HG02642 (cell line): ENCODE results near the gene RASD2.

ENCODE experiments used
- ATAC-seq: cut with Tn5 transposase; IDR thresholded peaks from one replicate; pipeline ENCODE4 v1.9.1; 2021; ENCODE audit warnings: mild to moderate bottlenecking; ENCODE audit not compliant: unreplicated experiment, poor library complexity

Gene RASD2

DNA sequence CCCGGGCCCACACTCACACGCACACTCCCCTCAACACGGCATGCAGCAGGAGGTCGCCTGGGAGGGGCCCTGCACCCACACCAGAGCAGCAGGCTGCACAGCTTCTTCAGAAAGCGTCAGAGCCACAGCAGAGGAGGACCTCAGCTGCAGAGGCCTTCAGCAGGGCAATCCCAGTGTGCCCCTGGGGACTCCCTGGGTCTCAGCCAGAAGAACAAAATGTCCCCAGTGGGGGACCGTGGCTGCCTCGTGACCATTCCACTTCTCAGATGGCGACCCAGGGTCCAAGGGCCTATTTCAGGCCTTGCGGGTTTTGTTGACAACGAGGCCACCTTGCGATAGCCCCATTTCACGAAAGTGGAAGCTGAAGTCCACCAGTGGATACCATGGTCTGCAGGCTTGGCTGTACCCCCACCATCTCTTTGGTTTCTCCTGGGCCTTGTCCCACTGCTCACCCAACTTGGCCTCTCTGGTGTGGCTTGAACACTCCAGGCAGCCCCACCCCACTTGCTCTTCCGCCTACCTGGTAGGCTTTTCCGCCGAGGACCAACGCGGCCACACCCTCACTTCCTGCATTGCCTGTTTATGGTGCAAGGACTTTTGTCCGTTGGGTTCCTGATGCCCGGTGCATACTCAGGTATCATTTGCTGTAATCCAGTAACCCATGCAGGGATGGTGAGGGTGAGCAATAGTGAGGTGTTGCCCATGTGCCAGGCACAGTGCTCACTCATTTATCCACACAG lies 38.4 kb downstream of the RASD2 start:
- ATAC-seq: no peak

DNA sequence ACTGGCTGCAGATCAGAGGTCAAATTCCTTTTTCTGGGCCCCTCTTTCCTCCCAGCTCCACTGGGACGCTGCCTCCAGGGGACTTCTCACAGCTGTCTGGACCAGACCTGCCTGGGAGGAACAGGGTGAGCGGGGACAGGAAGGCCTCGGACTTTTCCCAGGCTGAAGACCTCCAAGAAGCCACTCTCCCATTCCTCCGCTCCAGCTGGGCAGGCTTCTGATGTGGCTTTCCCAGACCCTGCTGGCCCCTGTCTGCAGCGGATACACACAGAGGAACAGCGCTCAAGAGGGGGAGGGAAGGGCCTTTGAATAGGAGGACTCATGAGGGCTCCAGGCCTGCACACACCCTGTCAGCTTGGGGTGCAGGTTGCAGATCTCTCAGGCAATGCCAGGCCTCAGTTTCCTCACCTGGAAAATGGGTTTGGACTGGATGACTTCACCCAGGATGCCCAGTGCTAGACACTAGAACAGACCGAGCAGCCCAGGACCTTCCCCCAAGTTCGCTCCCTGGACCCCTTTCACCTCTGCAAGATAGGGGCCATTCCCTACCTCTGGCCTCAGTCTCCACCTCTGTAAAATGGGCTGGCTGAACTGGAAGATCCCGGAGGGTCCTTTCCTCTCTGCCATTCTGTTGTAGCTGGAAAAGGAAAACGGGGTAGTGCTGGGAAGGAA lies 39.9 kb downstream of the RASD2 start:
- no peak for ATAC-seq

- ATAC-seq: no peak
Measured at GRCh38 chr22:35581023-35581413, 40.4 kb downstream of the RASD2 start.

DNA sequence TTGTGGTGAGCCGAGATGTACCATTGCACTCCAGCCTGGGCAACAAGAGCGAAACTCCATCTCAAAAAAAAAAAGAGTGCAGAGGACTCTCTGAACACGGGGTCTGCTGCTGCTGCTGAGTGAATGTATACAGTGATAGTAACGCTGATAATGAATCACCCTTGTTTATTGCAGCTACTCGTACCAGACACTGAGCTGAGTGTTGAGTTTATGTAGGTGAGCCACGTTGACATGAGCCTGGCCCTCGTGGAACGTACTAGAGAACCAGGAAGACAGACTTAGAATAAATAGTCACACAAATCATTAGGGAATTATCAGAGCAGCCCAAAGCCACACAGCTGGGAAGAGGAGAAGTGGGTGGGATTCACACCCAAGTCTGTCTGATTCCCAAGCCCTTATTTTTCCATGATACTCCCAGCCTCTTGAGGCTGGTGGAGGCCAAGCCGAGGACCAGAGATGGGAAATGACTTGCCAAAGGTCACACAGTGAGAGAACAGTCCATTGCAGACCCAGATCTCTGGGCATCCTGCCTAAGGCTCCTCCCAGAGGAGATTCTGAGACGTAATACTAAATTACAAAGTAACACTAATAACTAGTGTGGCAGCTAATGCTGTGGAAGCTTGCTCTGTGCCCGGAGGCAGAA lies 41.7 kb downstream of the RASD2 start:
- no peak for ATAC-seq

- no peak for ATAC-seq
Measured at GRCh38 chr22:35582861-35583670, 42.4 kb downstream of the RASD2 start.

GRCh38 chr22:35586771-35587170 lies 46.1 kb downstream of the RASD2 start:
- no peak for ATAC-seq

GRCh38 chr22:35587447-35587870 lies 46.8 kb downstream of the RASD2 start:
- no peak for ATAC-seq

DNA sequence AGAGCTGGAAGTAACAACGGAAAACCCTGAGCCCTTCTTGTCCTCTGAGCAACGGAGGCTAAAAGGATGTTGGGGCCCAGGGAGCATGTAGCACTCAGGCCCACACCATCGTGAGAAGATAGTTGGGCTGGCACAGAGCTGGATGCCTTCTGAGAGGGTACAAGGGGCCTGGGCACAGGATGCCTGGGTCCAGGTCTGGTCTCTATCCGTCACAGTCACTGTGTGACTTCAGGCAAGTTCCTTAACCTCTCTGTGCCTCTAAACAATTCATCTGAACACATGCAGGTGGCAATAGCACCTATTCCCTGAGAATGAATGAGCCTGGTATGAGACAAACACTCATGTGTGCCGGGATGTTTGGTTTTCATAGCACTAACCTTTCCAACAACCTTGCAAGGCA lies 47.3 kb downstream of the RASD2 start:
- ATAC-seq: no peak

GRCh38 chr22:35589071-35589755 lies 48.6 kb downstream of the RASD2 start:
- no peak for ATAC-seq

- no peak for ATAC-seq
Measured at GRCh38 chr22:35589756-35590093, 49.1 kb downstream of the RASD2 start.

- ATAC-seq: no peak
Measured at GRCh38 chr22:35590634-35591295, 50.1 kb downstream of the RASD2 start.

DNA sequence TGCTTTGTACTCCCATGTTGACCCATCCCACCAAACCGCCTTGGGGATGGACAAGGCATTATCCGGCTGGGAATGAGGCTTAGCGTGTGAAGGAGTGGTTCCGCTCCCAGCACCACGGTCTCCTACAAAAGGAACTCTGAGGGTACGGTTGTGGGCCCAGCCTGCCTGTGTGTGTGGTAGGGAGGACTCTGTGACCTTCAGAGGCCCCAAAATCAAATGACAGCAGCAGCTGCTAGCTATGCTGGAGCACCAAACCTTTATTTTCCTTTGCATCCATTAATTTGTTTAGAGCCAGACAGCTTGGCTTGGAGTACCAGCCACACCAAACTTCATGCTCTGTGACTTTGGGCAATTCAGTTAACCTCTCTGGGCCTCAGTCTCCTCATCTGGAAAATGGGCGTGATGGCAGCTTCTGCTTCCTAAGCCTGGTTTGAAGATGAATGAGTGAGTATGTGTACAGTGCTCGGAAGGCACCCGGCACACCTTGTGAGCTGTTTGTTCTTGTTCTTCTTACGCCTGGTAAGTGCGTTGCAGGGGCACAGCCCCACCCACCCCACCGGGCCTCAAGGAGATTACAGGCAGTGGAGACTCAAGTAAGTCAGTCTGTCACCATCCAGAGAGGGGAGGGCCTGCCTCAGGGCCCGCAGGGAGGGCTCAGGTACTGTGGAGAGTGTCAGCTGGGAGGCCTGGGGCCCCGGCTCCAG lies 51.2 kb downstream of the RASD2 start:
- ATAC-seq: no peak

DNA sequence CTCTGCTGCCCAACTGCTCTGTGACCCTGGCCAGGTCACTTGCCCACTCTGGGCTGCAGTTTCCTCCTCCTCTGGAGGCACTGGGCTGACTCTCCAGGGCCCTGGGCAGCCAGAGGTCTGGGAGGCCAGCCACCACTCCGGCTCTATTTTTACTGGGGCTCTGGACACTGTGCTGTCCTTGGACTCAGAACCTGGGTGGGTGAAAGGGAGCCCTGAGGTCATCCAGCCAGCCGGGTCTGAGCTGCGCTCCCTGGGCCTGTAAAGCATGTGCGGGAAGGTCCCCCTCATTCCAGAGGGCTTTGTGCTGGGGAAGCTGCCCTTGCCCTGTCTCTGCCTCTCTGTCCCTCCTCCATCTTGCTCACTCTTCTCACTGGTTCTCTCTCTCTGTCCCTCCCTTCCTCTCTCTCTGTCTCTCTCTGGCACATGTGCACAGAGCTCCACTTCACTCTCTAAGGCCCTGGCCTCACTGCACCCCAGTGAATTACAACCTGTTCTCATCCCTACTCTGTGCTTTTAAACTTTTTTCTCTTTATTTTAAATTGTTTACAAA lies 51.9 kb downstream of the RASD2 start:
- ATAC-seq: no peak

- ATAC-seq: no peak
Measured at GRCh38 chr22:35593071-35593890, 52.6 kb downstream of the RASD2 start.

DNA sequence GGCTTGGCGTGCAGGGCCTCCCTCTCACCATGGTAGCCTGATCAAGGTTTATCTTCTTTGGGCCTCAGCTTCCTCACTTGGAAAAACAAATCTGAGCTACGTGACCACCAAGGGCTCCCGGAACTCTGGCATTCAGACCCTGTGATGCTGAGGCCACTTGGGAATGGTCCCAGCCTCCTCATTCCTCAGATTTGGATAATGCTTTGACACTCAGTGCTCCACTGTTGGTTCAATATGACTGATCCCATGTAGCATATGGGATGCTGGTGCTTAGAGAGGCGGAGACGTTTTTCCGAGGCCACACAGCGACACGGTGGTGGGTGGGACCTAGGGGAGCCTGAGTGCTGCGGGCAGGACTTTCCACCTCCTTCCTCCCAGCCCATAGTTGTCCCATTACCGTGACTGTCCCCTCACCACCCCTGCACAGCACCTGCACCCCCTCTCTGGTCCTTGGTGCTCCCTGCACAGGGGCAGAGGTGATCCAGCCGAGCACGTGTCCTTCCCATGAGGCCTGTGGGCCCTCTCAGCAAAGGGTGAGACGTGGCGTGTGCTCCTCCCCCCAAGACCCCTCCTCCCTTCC lies 53.4 kb downstream of the RASD2 start:
- ATAC-seq: no peak

GRCh38 chr22:35594686-35595085 lies 54.1 kb downstream of the RASD2 start:
- ATAC-seq: no peak

DNA sequence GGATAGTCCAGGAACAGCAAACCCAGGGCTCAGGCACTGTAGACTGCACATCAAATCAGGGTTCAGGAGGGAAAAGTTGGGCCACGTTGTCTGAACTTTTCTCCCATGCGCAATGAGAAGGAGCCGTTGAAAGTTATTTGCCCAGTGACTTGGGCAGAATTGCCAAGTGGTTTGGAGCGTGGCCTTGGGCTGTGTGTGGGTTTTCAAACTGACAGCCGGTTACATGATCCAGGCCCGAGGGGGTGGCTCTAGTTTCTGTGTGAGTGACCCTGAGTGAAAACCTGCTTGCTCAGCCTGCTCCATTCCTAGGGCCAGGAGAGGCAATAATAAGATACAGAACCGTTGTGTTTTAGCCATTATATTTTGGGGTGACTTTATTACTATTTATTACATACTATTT lies 56.2 kb downstream of the RASD2 start:
- no peak for ATAC-seq
